ENCODE results near the gene ATP9B. TPM values are rescaled to one million over a fixed set of nuclear protein-coding genes. Genes with fewer than 3 reads are reported as not detected.
"Not testable (repeated sequence)": the region's sequence is repeated elsewhere in the genome, so short reads cannot be mapped to it uniquely, and the experiment has no call there.

ATP9B gene
- total and polyA plus RNA-seq, 3 donors from 2014 or later: 32.4 to 113 (median 78.2) TPM

GRCh38 chr18:79373736-79374135, 304.5 kb downstream of the ATP9B start:
- no peak overlapping the region for H3K27ac ChIP-seq
- no peak overlapping the region for H3K4me3 ChIP-seq
- peak; percentile 13 for DNase-seq
- intact Hi-C loops (cut with DNase I; ENCODE audit: low total_unique reads): no loop called here
- 91 to 96% methylated on average over 15 to 17 of the region's 17 CpGs for WGBS, 2 donors
- H3K27me3 ChIP-seq: no peaks in the 10 kb centered on the region
- no peaks in the 10 kb centered on the region for H3K36me3 ChIP-seq (ENCODE audit: low read depth, missing control alignments)
- H3K4me1 ChIP-seq: no peaks in the 10 kb centered on the region
- no peaks in the 10 kb centered on the region for H3K9me3 ChIP-seq
- TF ChIP-seq, protein P1, sequence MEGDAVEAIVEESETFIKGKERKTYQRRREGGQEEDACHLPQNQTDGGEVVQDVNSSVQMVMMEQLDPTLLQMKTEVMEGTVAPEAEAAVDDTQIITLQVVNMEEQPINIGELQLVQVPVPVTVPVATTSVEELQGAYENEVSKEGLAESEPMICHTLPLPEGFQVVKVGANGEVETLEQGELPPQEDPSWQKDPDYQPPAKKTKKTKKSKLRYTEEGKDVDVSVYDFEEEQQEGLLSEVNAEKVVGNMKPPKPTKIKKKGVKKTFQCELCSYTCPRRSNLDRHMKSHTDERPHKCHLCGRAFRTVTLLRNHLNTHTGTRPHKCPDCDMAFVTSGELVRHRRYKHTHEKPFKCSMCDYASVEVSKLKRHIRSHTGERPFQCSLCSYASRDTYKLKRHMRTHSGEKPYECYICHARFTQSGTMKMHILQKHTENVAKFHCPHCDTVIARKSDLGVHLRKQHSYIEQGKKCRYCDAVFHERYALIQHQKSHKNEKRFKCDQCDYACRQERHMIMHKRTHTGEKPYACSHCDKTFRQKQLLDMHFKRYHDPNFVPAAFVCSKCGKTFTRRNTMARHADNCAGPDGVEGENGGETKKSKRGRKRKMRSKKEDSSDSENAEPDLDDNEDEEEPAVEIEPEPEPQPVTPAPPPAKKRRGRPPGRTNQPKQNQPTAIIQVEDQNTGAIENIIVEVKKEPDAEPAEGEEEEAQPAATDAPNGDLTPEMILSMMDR (IDR thresholded peaks at IDR 0.05): no peak
- TF ChIP-seq POLR2A (IDR thresholded peaks at IDR 0.05): no peak

GRCh38 chr18:79374408-79375171, 305.4 kb downstream of the ATP9B start:
- WGBS, 2 donors: 91 to 95% methylated on average over 24 to 30 of the region's 32 CpGs
- Histone ChIP-seq H3K4me3 (no peak overlapping the region), H3K4me1 (no peaks in the 10 kb centered on the region), H3K27me3 (no peaks in the 10 kb centered on the region), H3K36me3 (ENCODE audit: low read depth, missing control alignments) (no peaks in the 10 kb centered on the region), H3K9me3 (no peaks in the 10 kb centered on the region), H3K27ac (no peak overlapping the region)
- TF ChIP-seq, protein P1 (IDR thresholded peaks at IDR 0.05): no peak
- no peak for TF ChIP-seq POLR2A (IDR thresholded peaks at IDR 0.05)
- DNase-seq: peak; percentile 11
- intact Hi-C loops (cut with DNase I; ENCODE audit: low total_unique reads): no loop called here

DNA sequence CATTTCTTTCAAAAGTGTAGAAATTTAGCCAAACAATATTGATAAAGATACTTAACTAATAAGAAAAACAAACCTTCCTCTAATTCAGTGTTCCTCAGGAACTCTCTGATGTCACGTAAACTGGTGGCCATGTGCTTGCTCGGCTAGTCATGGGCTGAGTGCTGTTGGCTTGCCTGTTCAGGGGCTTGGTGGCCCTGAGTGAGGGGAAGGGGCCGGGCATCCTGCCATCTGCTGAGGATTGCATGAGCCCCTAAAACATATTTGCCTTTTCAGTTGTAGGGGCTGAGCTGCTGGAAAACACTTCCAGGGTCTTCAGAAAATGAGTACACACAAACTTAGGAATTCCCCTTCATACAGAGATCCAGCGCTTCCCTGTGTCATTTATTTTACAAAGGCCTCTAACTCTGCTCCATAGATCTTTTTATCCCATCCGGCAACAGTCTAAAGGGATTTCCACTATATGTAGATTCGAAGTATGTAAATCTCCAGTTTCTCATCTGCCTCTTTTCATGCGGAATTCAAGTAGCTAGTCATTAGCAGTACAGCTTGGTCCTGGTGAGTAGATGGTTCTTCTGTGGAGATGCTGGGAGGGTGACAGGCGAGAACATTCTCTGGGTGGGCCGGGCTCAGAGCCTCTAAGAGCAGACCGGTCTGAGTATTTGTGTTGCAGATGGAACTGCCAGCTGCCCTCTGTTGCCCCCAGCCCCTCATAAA, 306.4 kb downstream of the ATP9B start:
- intact Hi-C loops (cut with DNase I; ENCODE audit: low total_unique reads): no loop called here
- no peaks in the 10 kb centered on the region for H3K4me1 ChIP-seq
- no peaks in the 10 kb centered on the region for H3K9me3 ChIP-seq
- WGBS, 2 donors: 89 to 92% methylated on average over 10 of the region's 10 CpGs
- H3K27ac ChIP-seq: no peak overlapping the region
- DNase-seq: peak; percentile 11
- no peak overlapping the region for H3K4me3 ChIP-seq
- no peaks in the 10 kb centered on the region for H3K36me3 ChIP-seq (ENCODE audit: low read depth, missing control alignments)
- H3K27me3 ChIP-seq: no peaks in the 10 kb centered on the region
- no peak for TF ChIP-seq POLR2A (IDR thresholded peaks at IDR 0.05)
- TF ChIP-seq, protein P1 (IDR thresholded peaks at IDR 0.05): no peak

DNA sequence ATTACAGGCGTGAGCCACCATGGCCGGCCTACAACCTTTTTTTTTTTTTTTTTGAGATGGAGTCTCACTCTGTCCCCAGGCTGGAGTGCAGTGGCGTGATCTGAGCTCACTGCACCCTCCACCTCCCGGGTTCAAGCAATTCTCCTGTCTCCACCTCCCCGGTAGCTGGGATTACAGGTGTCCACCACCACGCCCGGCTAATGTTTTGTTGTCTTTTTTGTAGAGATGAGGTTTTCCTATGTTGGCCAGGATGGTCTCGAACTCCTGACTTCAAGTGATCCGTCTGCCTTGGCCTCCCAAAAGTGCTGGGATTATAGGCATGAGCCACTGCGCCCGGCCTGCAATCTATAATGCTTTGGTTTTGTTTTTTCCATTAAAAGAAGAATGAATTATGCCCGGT, 307.5 kb downstream of the ATP9B start:
- 89 to 97% methylated on average over 12 of the region's 12 CpGs for WGBS, 2 donors
- intact Hi-C loops (cut with DNase I; ENCODE audit: low total_unique reads); H3K4me1 ChIP-seq; H3K9me3 ChIP-seq; H3K36me3 ChIP-seq (ENCODE audit: low read depth, missing control alignments); H3K4me3 ChIP-seq; H3K27ac ChIP-seq; H3K27me3 ChIP-seq: not testable (repeated sequence)
- peak; percentile 7 for DNase-seq

- WGBS, 2 donors: 86 to 92% methylated on average over 13 to 19 of the region's 19 CpGs
- TF ChIP-seq, protein P1 (IDR thresholded peaks at IDR 0.05): no peak
- TF ChIP-seq POLR2A (IDR thresholded peaks at IDR 0.05): no peak
- Histone ChIP-seq H3K4me1 (no peaks in the 10 kb centered on the region), H3K36me3 (ENCODE audit: low read depth, missing control alignments) (no peaks in the 10 kb centered on the region), H3K9me3 (no peaks in the 10 kb centered on the region), H3K27ac (no peak overlapping the region), H3K27me3 (no peaks in the 10 kb centered on the region), H3K4me3 (no peak overlapping the region)
- DNase-seq: peak; percentile 7
- intact Hi-C loops (cut with DNase I; ENCODE audit: low total_unique reads): no loop called here
Observed at GRCh38 chr18:79377187-79377891, 308.1 kb downstream of the ATP9B start.
